Measurements from ENCODE around the gene MAP2K3.
"Not testable (repeated sequence)": the region's sequence is repeated elsewhere in the genome, so short reads cannot be mapped to it uniquely, and the experiment has no call there.

GRCh38 chr17:21321061-21321460, 36.5 kb downstream of the MAP2K3 start:
- TF ChIP-seq CTCF (conservative IDR thresholded peaks at IDR 0.05; ENCODE audit: low read length); EZH2phosphoT487 (IDR thresholded peaks at IDR 0.05; ENCODE audit: borderline replicate concordance, low read depth, low read length): not testable (repeated sequence)
